ENCODE results near the gene SKAP2. TPM values are rescaled to one million over a fixed set of nuclear protein-coding genes. Genes with fewer than 3 reads are reported as not detected.

Gene SKAP2
- total and polyA plus RNA-seq, 2 of the 13 experiments (the other 11 are each of a cell fraction or from before 2014, with no cell fraction given) = 3.6 to 12.9 TPM

GRCh38 chr7:26900251-26900650, 35.9 kb upstream of the SKAP2 start (continued):
- TF ChIP-seq IRF9 (CRISPR knock-in tag; IDR thresholded peaks at IDR 0.05; ENCODE audit: borderline replicate concordance) (no peak), ZFP36L1 (CRISPR knock-in tag; IDR thresholded peaks at IDR 0.05) (no peak), ZNF501 (CRISPR knock-in tag; IDR thresholded peaks at IDR 0.05) (no peak), TP53 (CRISPR knock-in tag; conservative IDR thresholded peaks at IDR 0.05) (no peak), UBTF (CRISPR knock-in tag; IDR thresholded peaks at IDR 0.05) (no peak), CEBPB (IDR thresholded peaks at IDR 0.05; ENCODE audit: borderline replicate concordance, low read depth, low read length) (no peak), HNF1A (IDR thresholded peaks at IDR 0.05; ENCODE audit: low read depth) (no peak), HNF1A (CRISPR knock-in tag; IDR thresholded peaks at IDR 0.05; ENCODE audit: borderline replicate concordance) (no peak), KDM4B (CRISPR knock-in tag; IDR thresholded peaks at IDR 0.05) (no peak)
